ENCODE data around the gene MCCC2. TPM values are rescaled to one million over a fixed set of nuclear protein-coding genes. Genes with fewer than 3 reads are reported as not detected.
"Not testable (repeated sequence)": the region's sequence is repeated elsewhere in the genome, so short reads cannot be mapped to it uniquely, and the experiment has no call there.

MCCC2 gene
- total and polyA plus RNA-seq, 4 experiments from 2014 or later: 28.1 to 31.9 (median 31.4) TPM

DNA sequence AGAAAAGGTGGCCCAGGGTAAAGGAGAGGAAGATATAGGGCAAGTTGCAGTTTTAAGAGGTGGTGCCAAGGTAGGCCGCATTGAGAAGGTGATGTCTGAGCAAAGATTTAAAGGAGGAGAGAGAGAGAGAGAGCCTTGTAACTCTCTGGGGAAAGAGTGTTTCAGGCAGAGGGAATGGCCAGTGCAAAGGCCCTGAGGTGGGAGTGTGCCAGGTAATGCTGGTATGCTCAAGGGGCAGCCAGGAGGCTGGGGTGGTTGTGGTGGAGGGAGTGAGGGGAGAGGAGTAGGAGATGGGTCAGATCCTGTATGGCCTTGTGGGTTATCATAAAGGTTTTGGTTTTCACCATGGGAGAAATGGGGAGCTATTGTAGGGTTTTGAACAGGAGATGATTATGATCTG lies 9.9 kb downstream of the MCCC2 start:
- intact Hi-C loops (cut with micrococcal nuclease): no loop called here
- peaks cover 42 to 48% of the 10 kb centered on the region in 2 donors for H3K36me3 Mint-ChIP-seq
- DNase-seq: no peak
- ChIA-PET POLR2A (ENCODE audit: partially characterized antibody) (interaction anchor here (0.6 to 1.0 kb wide), 2 partner anchors 10 to 38 kb away, joined by 4 read pairs; partner anchors contain the start of gene MCCC2), CTCF (ENCODE audit: partially characterized antibody) (interaction anchor here (1.5 kb wide), 1 partner anchor 9 kb away, joined by 8 read pairs; the partner anchor contains the start of gene MCCC2)
- peaks cover 22% of the 10 kb centered on the region for H3K4me1 ChIP-seq (ENCODE audit: insufficient read depth, low read length)
- no peaks in the 10 kb centered on the region for H3K27me3 ChIP-seq (ENCODE audit: insufficient read depth, low read length)
- H3K9me3 ChIP-seq (ENCODE audit: control insufficient read depth in 1 of 2, low read length in 2 of 2): no peaks in the 10 kb centered on the region
- no peaks in the 10 kb centered on the region for H3K9me3 Mint-ChIP-seq
- H3K4me3 Mint-ChIP-seq: no peak overlapping the region
- no peaks in the 10 kb centered on the region for H3K27me3 Mint-ChIP-seq
- peaks cover 27% of the 10 kb centered on the region for H3K36me3 ChIP-seq (ENCODE audit: insufficient read depth, low read length)
- no peak overlapping the region for H3K27ac ChIP-seq (ENCODE audit: low read depth, low read length)
- peaks cover 20 to 22% (median 21%) of the 10 kb centered on the region in 4 donors for H3K4me1 Mint-ChIP-seq
- no peak overlapping the region for H3K4me3 ChIP-seq (ENCODE audit: low read length in 2 of 2)
- peak overlapping the region in 3 of 7 donors; percentile 38 to 52 (median 48) for H3K27ac Mint-ChIP-seq

DNA sequence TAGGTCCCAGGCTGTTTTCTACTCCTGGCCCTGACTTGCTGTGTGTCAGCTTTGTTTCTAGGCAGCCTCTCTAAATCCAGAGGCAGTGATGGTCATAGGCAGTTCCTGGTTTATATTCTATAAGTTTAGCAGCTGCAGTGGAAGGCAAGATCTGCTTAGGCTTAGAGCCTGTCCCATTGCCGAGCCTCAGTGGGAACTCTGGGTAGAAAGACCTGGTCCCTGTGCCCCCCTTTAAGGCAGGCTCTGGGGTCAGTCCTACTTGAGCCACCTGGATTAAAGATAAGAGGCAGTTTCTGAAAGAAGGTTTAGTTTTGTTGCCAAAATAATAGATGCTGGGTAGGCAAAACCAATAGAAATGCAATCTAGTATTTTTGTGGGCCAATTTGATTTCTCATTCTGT lies 13.6 kb downstream of the MCCC2 start:
- H3K4me3 Mint-ChIP-seq: peak overlapping the region in 2 of 8 donors; percentile 36 to 39
- H3K36me3 ChIP-seq (ENCODE audit: insufficient read depth, low read length): peaks cover 44% of the 10 kb centered on the region
- H3K27ac ChIP-seq (ENCODE audit: low read depth, low read length): peak overlapping the region; percentile 53
- H3K27me3 ChIP-seq (ENCODE audit: insufficient read depth, low read length): no peaks in the 10 kb centered on the region
- no peaks in the 10 kb centered on the region for H3K9me3 ChIP-seq (ENCODE audit: control insufficient read depth in 1 of 2, low read length in 2 of 2)
- POLR2A ChIA-PET (ENCODE audit: partially characterized antibody): interaction anchor here (0.7 to 2.8 kb wide), 6 partner anchors 10 to 145 kb away, joined by 3 to 52 read pairs (median 5); partner anchors contain the start of genes BDP1 and MCCC2
- H3K27me3 Mint-ChIP-seq: no peaks in the 10 kb centered on the region
- intact Hi-C loops (cut with micrococcal nuclease): loop anchor here (1.0 to 5.0 kb wide), 5 partner anchors 13 to 1357 kb away; partner anchors contain the start of genes BDP1, FCHO2 and MCCC2
- CTCF ChIA-PET (ENCODE audit: partially characterized antibody): interaction anchor here (0.6 to 4.6 kb wide), 29 partner anchors 9 to 719 kb away, joined by 3 to 32 read pairs (median 4); partner anchors contain the start of genes BDP1, MCCC2, MRPS27 and PTCD2
- H3K4me1 Mint-ChIP-seq: peaks cover 20 to 33% (median 25%) of the 10 kb centered on the region in 4 donors
- peak overlapping the region; percentile 54 to 91 (median 87) for H3K27ac Mint-ChIP-seq
- H3K4me1 ChIP-seq (ENCODE audit: insufficient read depth, low read length): peaks cover 30% of the 10 kb centered on the region
- H3K4me3 ChIP-seq (ENCODE audit: low read length in 2 of 2): no peak overlapping the region
- H3K36me3 Mint-ChIP-seq: peaks cover 54 to 60% of the 10 kb centered on the region in 2 donors
- no peak for DNase-seq
- H3K9me3 Mint-ChIP-seq: no peaks in the 10 kb centered on the region

DNA sequence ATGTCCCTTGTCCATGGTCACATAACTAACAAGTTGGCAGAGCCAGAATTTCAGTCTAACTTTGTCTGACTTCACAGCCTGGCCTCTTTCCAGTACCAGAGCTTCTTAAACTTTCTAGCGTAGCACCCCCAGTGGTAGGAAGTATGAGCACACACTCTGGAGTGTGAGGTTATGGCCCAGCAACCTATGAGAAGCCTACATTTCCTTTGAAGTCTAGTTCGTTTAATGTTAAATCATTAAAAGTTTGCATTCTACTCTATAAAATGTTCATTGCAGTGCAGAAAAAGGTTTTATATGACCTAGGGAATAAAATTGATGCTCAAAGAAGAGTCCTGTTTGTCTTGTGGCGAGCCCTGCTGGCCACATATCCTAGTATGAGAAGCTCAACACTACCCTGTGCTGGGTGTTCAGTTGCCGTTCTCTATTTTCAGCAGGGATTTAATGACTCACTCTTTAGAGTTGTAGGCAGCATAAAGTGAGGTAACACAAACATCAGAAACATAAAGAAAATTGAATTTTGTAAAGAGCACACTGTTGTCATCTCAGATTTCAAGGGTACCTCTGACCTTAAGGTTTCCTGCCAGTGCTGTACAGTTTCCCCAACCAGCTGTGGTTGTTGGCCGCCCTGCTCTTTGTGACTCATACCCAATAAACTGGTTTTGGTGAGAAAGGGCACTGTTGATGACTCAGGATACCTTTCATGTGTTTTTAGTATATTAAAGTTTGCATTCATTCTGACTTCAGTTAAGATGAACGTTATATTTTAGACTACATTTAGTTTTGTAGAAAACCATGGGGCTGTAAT lies 14.3 kb downstream of the MCCC2 start:
- Histone ChIP-seq H3K9me3 (ENCODE audit: control insufficient read depth in 1 of 2, low read length in 2 of 2) (no peaks in the 10 kb centered on the region), H3K4me1 (ENCODE audit: insufficient read depth, low read length) (peaks cover 30% of the 10 kb centered on the region), H3K27ac (ENCODE audit: low read depth, low read length) (peak overlapping the region; percentile 53), H3K4me3 (ENCODE audit: low read length in 2 of 2) (no peak overlapping the region), H3K27me3 (ENCODE audit: insufficient read depth, low read length) (no peaks in the 10 kb centered on the region), H3K36me3 (ENCODE audit: insufficient read depth, low read length) (peaks cover 44% of the 10 kb centered on the region)
- ChIA-PET POLR2A (ENCODE audit: partially characterized antibody) (interaction anchor here (0.6 to 2.8 kb wide), 7 partner anchors 9 to 146 kb away, joined by 3 to 52 read pairs (median 5); partner anchors contain the start of genes BDP1 and MCCC2), CTCF (ENCODE audit: partially characterized antibody) (interaction anchor here (0.6 to 4.6 kb wide), 29 partner anchors 9 to 719 kb away, joined by 3 to 32 read pairs (median 4); partner anchors contain the start of genes BDP1, MCCC2, MRPS27 and PTCD2)
- Mint-ChIP-seq H3K27ac (peak overlapping the region; percentile 54 to 91 (median 87)), H3K9me3 (no peaks in the 10 kb centered on the region), H3K36me3 (peaks cover 49 to 53% of the 10 kb centered on the region in 2 donors), H3K4me3 (peak overlapping the region in 7 of 8 donors; percentile 17 to 73 (median 43)), H3K27me3 (no peaks in the 10 kb centered on the region), H3K4me1 (peaks cover 20 to 33% (median 25%) of the 10 kb centered on the region in 4 donors)
- intact Hi-C loops (cut with micrococcal nuclease): loop anchor here (1.0 to 5.0 kb wide), 5 partner anchors 14 to 1356 kb away; partner anchors contain the start of genes BDP1, FCHO2 and MCCC2
- peak; percentile 58 to 91 (median 64) for DNase-seq

DNA sequence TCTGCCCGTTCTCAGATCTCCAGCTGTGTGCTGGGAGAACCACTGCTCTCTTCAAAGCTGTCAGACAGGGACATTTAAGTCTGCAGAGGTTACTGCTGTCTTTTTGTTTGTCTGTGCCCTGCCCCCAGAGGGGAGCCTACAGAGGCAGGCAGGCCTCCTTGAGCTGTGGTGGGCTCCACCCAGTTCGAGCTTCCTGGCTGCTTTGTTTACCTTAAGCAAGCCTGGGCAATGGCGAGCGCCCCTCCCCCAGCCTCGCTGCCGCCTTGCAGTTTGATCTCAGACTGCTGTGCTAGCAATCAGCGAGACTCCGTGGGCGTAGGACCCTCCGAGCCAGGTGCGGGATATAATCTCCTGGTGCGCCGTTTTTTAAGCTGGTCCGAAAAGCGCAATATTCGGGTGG lies 22.8 kb downstream of the MCCC2 start:
- DNase-seq; H3K27ac ChIP-seq (ENCODE audit: low read depth, low read length); H3K27me3 Mint-ChIP-seq; H3K4me1 Mint-ChIP-seq; H3K36me3 ChIP-seq (ENCODE audit: insufficient read depth, low read length); H3K4me3 ChIP-seq (ENCODE audit: low read length in 2 of 2); H3K9me3 ChIP-seq (ENCODE audit: control insufficient read depth in 1 of 2, low read length in 2 of 2); H3K27me3 ChIP-seq (ENCODE audit: insufficient read depth, low read length); intact Hi-C loops (cut with micrococcal nuclease); H3K4me3 Mint-ChIP-seq; H3K4me1 ChIP-seq (ENCODE audit: insufficient read depth, low read length); H3K9me3 Mint-ChIP-seq; H3K27ac Mint-ChIP-seq: not testable (repeated sequence)
- ChIA-PET CTCF (ENCODE audit: partially characterized antibody) (interaction anchor here (1.7 kb wide), 1 partner anchor 9 kb away, joined by 7 read pairs; no protein-coding TSS in a partner anchor), POLR2A (ENCODE audit: partially characterized antibody) (interaction anchor here (1.8 kb wide), 1 partner anchor 9 kb away, joined by 5 read pairs; no protein-coding TSS in a partner anchor)
- H3K36me3 Mint-ChIP-seq: peaks cover 26 to 28% of the 10 kb centered on the region in 2 donors

DNA sequence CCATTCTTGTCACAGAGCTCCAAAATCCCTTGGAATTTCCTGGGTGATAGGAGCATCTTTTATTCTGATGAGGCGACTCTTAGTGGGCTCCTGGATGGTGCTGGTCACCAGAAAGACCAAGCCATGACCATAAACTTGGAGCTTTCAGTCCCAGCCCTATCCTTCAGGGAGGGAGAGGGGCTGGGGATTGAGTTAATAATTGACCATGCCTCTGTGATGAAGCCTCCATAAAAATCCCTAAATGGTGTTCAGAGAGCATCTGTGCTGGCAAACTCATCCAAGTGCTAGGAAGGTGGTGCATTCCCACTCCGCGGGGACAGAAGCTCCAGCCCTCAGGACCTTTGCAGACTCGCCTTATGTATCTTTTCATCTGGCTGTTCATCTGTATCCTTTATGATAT lies 28.7 kb downstream of the MCCC2 start:
- no peak for DNase-seq
- Histone ChIP-seq H3K36me3 (ENCODE audit: insufficient read depth, low read length) (peaks cover 11% of the 10 kb centered on the region), H3K9me3 (ENCODE audit: control insufficient read depth in 1 of 2, low read length in 2 of 2) (no peaks in the 10 kb centered on the region), H3K27ac (ENCODE audit: low read depth, low read length) (no peak overlapping the region), H3K4me3 (ENCODE audit: low read length in 2 of 2) (no peak overlapping the region), H3K27me3 (ENCODE audit: insufficient read depth, low read length) (no peaks in the 10 kb centered on the region), H3K4me1 (ENCODE audit: insufficient read depth, low read length) (no peaks in the 10 kb centered on the region)
- Mint-ChIP-seq H3K27me3 (no peaks in the 10 kb centered on the region), H3K36me3 (peaks cover 56 to 61% of the 10 kb centered on the region in 2 donors), H3K4me3 (no peak overlapping the region), H3K4me1 (peaks cover 1 to 15% (median 9%) of the 10 kb centered on the region in 4 donors), H3K27ac (no peak overlapping the region), H3K9me3 (no peaks in the 10 kb centered on the region)
- intact Hi-C loops (cut with micrococcal nuclease): no loop called here
- ChIA-PET POLR2A (ENCODE audit: partially characterized antibody) (no interaction called here), CTCF (ENCODE audit: partially characterized antibody) (interaction anchor here (2.0 kb wide), 1 partner anchor 15 kb away, joined by 8 read pairs; no protein-coding TSS in a partner anchor)

DNA sequence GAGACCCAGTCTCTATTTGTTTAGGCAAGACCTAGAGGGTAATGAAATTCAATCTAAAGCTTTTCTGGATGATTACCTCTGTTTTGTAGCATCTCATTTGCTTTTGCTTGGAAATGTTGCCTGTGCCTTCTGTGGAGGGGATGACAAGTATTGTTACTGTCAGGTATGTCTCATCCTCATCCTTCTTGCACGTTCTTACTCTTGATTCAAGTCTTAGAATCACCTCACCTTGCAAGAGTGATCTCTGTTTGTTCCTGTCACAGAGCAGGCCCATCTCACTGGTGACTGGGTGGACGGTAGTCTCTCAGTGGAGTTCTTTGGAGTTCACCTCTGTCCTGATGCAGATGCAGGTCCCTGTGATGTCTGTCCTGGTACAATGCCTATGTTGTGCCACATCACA lies 33.5 kb downstream of the MCCC2 start:
- Mint-ChIP-seq H3K4me1 (peaks cover 7 to 17% (median 9%) of the 10 kb centered on the region in 4 donors), H3K27me3 (no peaks in the 10 kb centered on the region), H3K36me3 (peaks cover 64 to 73% of the 10 kb centered on the region in 2 donors), H3K4me3 (no peak overlapping the region), H3K27ac (peak overlapping the region in 2 of 7 donors; percentile 4 to 20), H3K9me3 (peaks cover 0 to 1% (median 0%) of the 10 kb centered on the region in 8 donors)
- H3K4me1 ChIP-seq (ENCODE audit: insufficient read depth, low read length): no peaks in the 10 kb centered on the region
- no peaks in the 10 kb centered on the region for H3K9me3 ChIP-seq (ENCODE audit: control insufficient read depth in 1 of 2, low read length in 2 of 2)
- ChIA-PET POLR2A (ENCODE audit: partially characterized antibody) (interaction anchor here (1.8 kb wide), 1 partner anchor 12 kb away, joined by 3 read pairs; no protein-coding TSS in a partner anchor), CTCF (ENCODE audit: partially characterized antibody) (interaction anchor here (1.1 kb wide), 1 partner anchor 13 kb away, joined by 3 read pairs; no protein-coding TSS in a partner anchor)
- no peak overlapping the region for H3K27ac ChIP-seq (ENCODE audit: low read depth, low read length)
- peaks cover 11% of the 10 kb centered on the region for H3K36me3 ChIP-seq (ENCODE audit: insufficient read depth, low read length)
- no peak for DNase-seq
- intact Hi-C loops (cut with micrococcal nuclease): no loop called here
- H3K27me3 ChIP-seq (ENCODE audit: insufficient read depth, low read length): no peaks in the 10 kb centered on the region
- no peak overlapping the region for H3K4me3 ChIP-seq (ENCODE audit: low read length in 2 of 2)
